HEK293 (cell line): ENCODE data around the gene GPR107.

ENCODE experiments used
- CTCF ChIA-PET: fragments of 350-600 bp; formaldehyde crosslinking; extraction: SDS; loops from one replicate; lab custom pipeline; 2021; ENCODE audit warnings: antibody characterized with exemption; lab: Yijun Ruan, JAX
- POLR2A ChIA-PET: fragments of 300-600 bp; formaldehyde crosslinking; extraction: SDS; loops from one replicate; lab custom pipeline; 2020; ENCODE audit warnings: antibody characterized with exemption, inconsistent platforms; lab: Yijun Ruan, JAX
- H3K27ac ChIP-seq: fragments of 200-500 bp; sonication (Bioruptor generic); 2 replicates; pipeline ENCODE4 v1.5.1; 2014; ENCODE audit warnings: low read depth, low read length, control low read depth, inconsistent platforms; ENCODE audit errors: extremely low read depth
- H3K36me3 ChIP-seq, 2 experiments: fragments of 200-500 bp in 1 of 2; sonication (Bioruptor generic) in 1 of 2; 1 replicate in 1 of 2; 2 replicates in 1 of 2; pipeline ENCODE4 v1.5.1; 2014 to 2017; ENCODE audit warnings: inconsistent platforms in 2 of 2, low read length in 2 of 2; ENCODE audit not compliant: control insufficient read depth in 2 of 2, insufficient read depth in 1 of 2
- H3K4me1 ChIP-seq: fragments of 200-500 bp; sonication (Bioruptor generic); 2 replicates; pipeline ENCODE4 v1.5.1; 2014; ENCODE audit warnings: mild to moderate bottlenecking, low read length, inconsistent platforms; ENCODE audit not compliant: control insufficient read depth, insufficient read depth
- H3K4me3 ChIP-seq: 2 replicates; pipeline ENCODE4 v1.5.1; 2011; ENCODE audit warnings: low read depth, mild to moderate bottlenecking, control low read depth, low read length, moderate library complexity
- H3K9me3 ChIP-seq: fragments of 200-500 bp; sonication (Bioruptor generic); 2 replicates; pipeline ENCODE4 v1.5.1; 2014; ENCODE audit warnings: low read depth, low read length, inconsistent platforms; ENCODE audit not compliant: control insufficient read depth, insufficient read depth
- GLIS1 ChIP-seq: fragments of 450-650 bp; formaldehyde crosslinking; IDR thresholded peaks from 2 replicates; pipeline ENCODE4 v1.5.1; 2016; ENCODE audit warnings: missing biosample characterization, missing genetic modification characterization
- IKZF3 ChIP-seq: fragments of 450-650 bp; IDR thresholded peaks from 2 replicates; pipeline ENCODE4 v1.5.0; 2018; ENCODE audit warnings: missing biosample characterization, mild to moderate bottlenecking, missing genetic modification characterization, moderate library complexity
- ZBTB17 ChIP-seq: fragments of 450-650 bp; formaldehyde crosslinking; IDR thresholded peaks from 2 replicates; pipeline ENCODE4 v1.5.1; 2016; ENCODE audit warnings: missing biosample characterization, missing genetic modification characterization
- ZNF121 ChIP-seq: fragments of 450-650 bp; formaldehyde crosslinking; IDR thresholded peaks from 2 replicates; pipeline ENCODE4 v1.5.1; 2016; ENCODE audit warnings: missing biosample characterization, missing genetic modification characterization
- ZNF140 ChIP-seq: fragments of 450-650 bp; formaldehyde crosslinking; IDR thresholded peaks from 2 replicates; pipeline ENCODE4 v1.5.1; 2016; ENCODE audit warnings: missing biosample characterization, missing genetic modification characterization
- ZNF529 ChIP-seq: fragments of 450-650 bp; formaldehyde crosslinking; IDR thresholded peaks from 2 replicates; pipeline ENCODE4 v1.5.1; 2017; ENCODE audit warnings: missing genetic modification characterization, missing biosample characterization; ENCODE audit not compliant: insufficient replicate concordance
- ZNF629 ChIP-seq: fragments of 450-650 bp; formaldehyde crosslinking; IDR thresholded peaks from 2 replicates; pipeline ENCODE4 v1.5.1; 2017; ENCODE audit warnings: missing biosample characterization, missing genetic modification characterization
- ZNF664 ChIP-seq: fragments of 450-650 bp; formaldehyde crosslinking; IDR thresholded peaks from 2 replicates; pipeline ENCODE4 v1.5.1; 2016; ENCODE audit warnings: missing biosample characterization, missing genetic modification characterization
- ZNF670 ChIP-seq: fragments of 450-650 bp; formaldehyde crosslinking; IDR thresholded peaks from 2 replicates; pipeline ENCODE4 v1.5.1; 2016; ENCODE audit warnings: missing biosample characterization, missing genetic modification characterization, low read depth
- ZNF777 ChIP-seq: fragments of 450-650 bp; formaldehyde crosslinking; IDR thresholded peaks from 2 replicates; pipeline ENCODE4 v1.5.1; 2017; ENCODE audit warnings: missing biosample characterization, missing genetic modification characterization, borderline replicate concordance
- ZNF830 ChIP-seq: fragments of 450-650 bp; IDR thresholded peaks from 2 replicates; pipeline ENCODE4 v1.5.0; 2018; ENCODE audit warnings: missing biosample characterization, missing genetic modification characterization, low read depth, mild to moderate bottlenecking, moderate library complexity
- ZSCAN16 ChIP-seq: fragments of 450-650 bp; formaldehyde crosslinking; IDR thresholded peaks from 2 replicates; pipeline ENCODE4 v1.5.1; 2016; ENCODE audit warnings: missing biosample characterization, missing genetic modification characterization
- TF ChIP-seq, protein P1 (sequence below): fragments of 450-650 bp; formaldehyde crosslinking; IDR thresholded peaks from 2 replicates; pipeline ENCODE4 v1.5.1; 2017; ENCODE audit warnings: missing biosample characterization, missing genetic modification characterization
- TF ChIP-seq, protein P2 (sequence below): fragments of 450-650 bp; formaldehyde crosslinking; IDR thresholded peaks from 2 replicates; pipeline ENCODE4 v1.5.1; 2016; ENCODE audit warnings: missing biosample characterization, missing genetic modification characterization
- TF ChIP-seq, protein P3 (sequence below): fragments of 450-650 bp; formaldehyde crosslinking; IDR thresholded peaks from 2 replicates; pipeline ENCODE4 v1.5.1; 2016; ENCODE audit warnings: missing biosample characterization, missing genetic modification characterization
- TF ChIP-seq, protein P4 (sequence below): fragments of 450-650 bp; formaldehyde crosslinking; IDR thresholded peaks from 2 replicates; pipeline ENCODE4 v1.5.1; 2016; ENCODE audit warnings: missing biosample characterization, missing genetic modification characterization
- TF ChIP-seq, protein P5 (sequence below): fragments of 450-650 bp; formaldehyde crosslinking; IDR thresholded peaks from 2 replicates; pipeline ENCODE4 v1.5.1; 2017; ENCODE audit warnings: missing biosample characterization, missing genetic modification characterization

Gene GPR107

DNA sequence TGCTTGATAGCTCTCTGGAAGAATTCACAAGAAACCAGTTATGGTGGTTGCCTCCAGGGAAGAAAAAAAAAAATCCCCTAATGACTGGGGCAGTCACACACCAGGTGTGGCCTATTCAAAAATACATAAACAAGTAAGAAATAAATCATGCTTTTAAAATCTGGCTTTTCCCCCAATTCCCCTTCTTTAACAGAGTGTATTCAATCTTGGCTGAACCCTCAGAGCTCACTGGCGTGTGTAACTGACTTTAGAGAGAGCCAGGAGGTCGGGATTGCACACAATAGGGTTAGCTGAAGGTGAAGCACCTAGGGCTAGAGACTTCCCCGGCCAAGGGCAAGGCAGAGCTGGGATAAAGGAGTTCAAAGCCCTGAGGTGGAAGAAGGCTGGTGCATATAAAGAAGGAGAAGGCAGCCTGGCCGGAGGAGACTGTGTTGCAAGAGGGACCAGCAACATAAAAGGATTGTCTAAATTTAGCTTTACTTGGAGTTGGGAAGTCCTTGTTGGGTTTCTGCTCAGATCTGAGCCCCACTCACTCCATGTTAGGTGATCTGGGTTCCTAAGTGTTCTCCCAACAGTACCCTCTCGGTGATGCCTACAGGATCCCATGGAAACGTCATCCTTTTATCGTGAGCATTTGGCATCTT is 30.4 kb upstream of the GPR107 start:
- ChIA-PET CTCF (interaction anchor here (0.9 to 1.1 kb wide), 2 partner anchors 12 to 17 kb away, joined by 3 to 6 read pairs; no protein-coding TSS in a partner anchor), POLR2A (interaction anchor here (0.6 to 1.8 kb wide), 2 partner anchors 19 to 21 kb away, joined by 3 read pairs; no protein-coding TSS in a partner anchor)
- Histone ChIP-seq H3K4me1 (no peaks in the 10 kb centered on the region; the same call in 1 of the 2 replicates), H3K4me3 (no peak overlapping the region), H3K9me3 (no peaks in the 10 kb centered on the region), H3K27ac (no peak overlapping the region), H3K36me3 (no peaks in the 10 kb centered on the region)
- TF ChIP-seq ZNF777 (tag by site-specific recombination), result no peak
- TF ChIP-seq, protein P1, sequence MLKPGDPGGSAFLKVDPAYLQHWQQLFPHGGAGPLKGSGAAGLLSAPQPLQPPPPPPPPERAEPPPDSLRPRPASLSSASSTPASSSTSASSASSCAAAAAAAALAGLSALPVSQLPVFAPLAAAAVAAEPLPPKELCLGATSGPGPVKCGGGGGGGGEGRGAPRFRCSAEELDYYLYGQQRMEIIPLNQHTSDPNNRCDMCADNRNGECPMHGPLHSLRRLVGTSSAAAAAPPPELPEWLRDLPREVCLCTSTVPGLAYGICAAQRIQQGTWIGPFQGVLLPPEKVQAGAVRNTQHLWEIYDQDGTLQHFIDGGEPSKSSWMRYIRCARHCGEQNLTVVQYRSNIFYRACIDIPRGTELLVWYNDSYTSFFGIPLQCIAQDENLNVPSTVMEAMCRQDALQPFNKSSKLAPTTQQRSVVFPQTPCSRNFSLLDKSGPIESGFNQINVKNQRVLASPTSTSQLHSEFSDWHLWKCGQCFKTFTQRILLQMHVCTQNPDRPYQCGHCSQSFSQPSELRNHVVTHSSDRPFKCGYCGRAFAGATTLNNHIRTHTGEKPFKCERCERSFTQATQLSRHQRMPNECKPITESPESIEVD (tag by site-specific recombination), result peak; percentile 45; the same call in 1 of the 2 replicates
- TF ChIP-seq ZNF830 (tag by site-specific recombination), result no peak
- no peak for TF ChIP-seq ZNF140 (tag by site-specific recombination)
- TF ChIP-seq ZBTB17 (tag by site-specific recombination), result no peak
- no peak for TF ChIP-seq ZNF664
- TF ChIP-seq, protein P2, sequence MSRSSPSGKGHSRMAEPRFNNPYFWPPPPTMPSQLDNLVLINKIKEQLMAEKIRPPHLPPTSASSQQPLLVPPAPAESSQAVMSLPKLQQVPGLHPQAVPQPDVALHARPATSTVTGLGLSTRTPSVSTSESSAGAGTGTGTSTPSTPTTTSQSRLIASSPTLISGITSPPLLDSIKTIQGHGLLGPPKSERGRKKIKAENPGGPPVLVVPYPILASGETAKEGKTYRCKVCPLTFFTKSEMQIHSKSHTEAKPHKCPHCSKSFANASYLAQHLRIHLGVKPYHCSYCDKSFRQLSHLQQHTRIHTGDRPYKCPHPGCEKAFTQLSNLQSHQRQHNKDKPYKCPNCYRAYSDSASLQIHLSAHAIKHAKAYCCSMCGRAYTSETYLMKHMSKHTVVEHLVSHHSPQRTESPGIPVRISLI (tag by site-specific recombination), result no peak
- no peak for TF ChIP-seq ZNF670 (tag by site-specific recombination)
- TF ChIP-seq, protein P3, sequence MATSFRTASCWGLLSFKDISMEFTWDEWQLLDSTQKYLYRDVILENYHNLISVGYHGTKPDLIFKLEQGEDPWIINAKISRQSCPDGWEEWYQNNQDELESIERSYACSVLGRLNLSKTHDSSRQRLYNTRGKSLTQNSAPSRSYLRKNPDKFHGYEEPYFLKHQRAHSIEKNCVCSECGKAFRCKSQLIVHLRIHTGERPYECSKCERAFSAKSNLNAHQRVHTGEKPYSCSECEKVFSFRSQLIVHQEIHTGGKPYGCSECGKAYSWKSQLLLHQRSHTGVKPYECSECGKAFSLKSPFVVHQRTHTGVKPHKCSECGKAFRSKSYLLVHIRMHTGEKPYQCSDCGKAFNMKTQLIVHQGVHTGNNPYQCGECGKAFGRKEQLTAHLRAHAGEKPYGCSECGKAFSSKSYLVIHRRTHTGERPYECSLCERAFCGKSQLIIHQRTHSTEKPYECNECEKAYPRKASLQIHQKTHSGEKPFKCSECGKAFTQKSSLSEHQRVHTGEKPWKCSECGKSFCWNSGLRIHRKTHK (tag by site-specific recombination), result no peak
- TF ChIP-seq GLIS1, result peak; percentile 38; the same call in 1 of the 2 replicates
- TF ChIP-seq, protein P4, sequence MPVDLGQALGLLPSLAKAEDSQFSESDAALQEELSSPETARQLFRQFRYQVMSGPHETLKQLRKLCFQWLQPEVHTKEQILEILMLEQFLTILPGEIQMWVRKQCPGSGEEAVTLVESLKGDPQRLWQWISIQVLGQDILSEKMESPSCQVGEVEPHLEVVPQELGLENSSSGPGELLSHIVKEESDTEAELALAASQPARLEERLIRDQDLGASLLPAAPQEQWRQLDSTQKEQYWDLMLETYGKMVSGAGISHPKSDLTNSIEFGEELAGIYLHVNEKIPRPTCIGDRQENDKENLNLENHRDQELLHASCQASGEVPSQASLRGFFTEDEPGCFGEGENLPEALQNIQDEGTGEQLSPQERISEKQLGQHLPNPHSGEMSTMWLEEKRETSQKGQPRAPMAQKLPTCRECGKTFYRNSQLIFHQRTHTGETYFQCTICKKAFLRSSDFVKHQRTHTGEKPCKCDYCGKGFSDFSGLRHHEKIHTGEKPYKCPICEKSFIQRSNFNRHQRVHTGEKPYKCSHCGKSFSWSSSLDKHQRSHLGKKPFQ (tag by site-specific recombination), result no peak
- TF ChIP-seq ZNF629, result no peak
- TF ChIP-seq, protein P5, sequence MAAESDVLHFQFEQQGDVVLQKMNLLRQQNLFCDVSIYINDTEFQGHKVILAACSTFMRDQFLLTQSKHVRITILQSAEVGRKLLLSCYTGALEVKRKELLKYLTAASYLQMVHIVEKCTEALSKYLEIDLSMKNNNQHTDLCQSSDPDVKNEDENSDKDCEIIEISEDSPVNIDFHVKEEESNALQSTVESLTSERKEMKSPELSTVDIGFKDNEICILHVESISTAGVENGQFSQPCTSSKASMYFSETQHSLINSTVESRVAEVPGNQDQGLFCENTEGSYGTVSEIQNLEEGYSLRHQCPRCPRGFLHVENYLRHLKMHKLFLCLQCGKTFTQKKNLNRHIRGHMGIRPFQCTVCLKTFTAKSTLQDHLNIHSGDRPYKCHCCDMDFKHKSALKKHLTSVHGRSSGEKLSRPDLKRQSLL (tag by site-specific recombination), result no peak
- TF ChIP-seq ZSCAN16 (tag by site-specific recombination), result peak; percentile 81; the same call in 1 of the 2 replicates

DNA sequence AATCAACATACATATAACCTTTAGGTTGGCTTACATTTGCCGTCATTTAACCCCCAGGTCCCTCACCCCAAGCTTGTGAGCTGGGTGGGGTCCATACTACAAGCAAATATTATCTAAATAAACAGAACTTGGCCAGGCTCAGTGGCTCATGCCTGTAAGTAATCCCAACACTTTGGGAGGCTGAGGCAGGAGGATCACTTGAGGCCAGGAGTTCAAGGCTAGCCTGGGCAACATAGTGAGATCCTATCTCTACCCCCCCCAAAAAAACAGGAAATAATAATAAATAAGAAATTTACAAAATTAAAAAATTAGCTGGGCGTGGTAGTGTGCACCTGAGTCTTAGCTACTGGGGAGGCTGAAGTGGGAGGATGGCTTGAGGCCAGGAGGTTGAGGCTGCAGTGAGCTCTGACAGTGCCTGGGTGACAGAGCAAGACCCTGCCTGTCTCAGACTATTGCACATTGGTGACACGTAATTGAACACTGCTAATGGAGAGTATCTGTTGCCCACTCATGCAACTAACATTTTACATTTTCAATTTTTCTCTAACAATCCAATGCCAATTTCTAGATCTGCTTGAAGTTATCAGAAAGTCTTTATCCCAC is 29.6 kb upstream of the GPR107 start:
- no peaks in the 10 kb centered on the region for H3K36me3 ChIP-seq
- POLR2A ChIA-PET, result interaction anchor here (0.6 to 1.8 kb wide), 3 partner anchors 18 to 219 kb away, joined by 3 read pairs; no protein-coding TSS in a partner anchor
- H3K27ac ChIP-seq, result no peak overlapping the region
- no peak for TF ChIP-seq IKZF3 (tag by site-specific recombination)
- TF ChIP-seq ZBTB17 (tag by site-specific recombination), result no peak
- TF ChIP-seq ZNF529 (tag by site-specific recombination), result no peak
- peak; percentile 72; the same call in 1 of the 2 replicates for TF ChIP-seq ZNF121 (tag by site-specific recombination)
- TF ChIP-seq, all 188 proteins: peak for 1
- Histone ChIP-seq H3K4me1 (no peaks in the 10 kb centered on the region; the same call in 1 of the 2 replicates), H3K4me3 (no peak overlapping the region), H3K9me3 (no peaks in the 10 kb centered on the region)
- CTCF ChIA-PET, result no interaction called here
